ENCODE measurements around the gene CDX1.

- TF ChIP-seq GATA3 (IDR thresholded peaks at IDR 0.05; ENCODE audit: low read depth, low read length) (no peak), GATA2 (IDR thresholded peaks at IDR 0.05; ENCODE audit: low read depth, low read length) (no peak)
Measured at GRCh38 chr5:150122158-150122510, 44.4 kb upstream of the CDX1 start.

Data from SH-SY5Y (cell line).